ENCODE data around the gene SVIL.

The SVIL gene

DNA sequence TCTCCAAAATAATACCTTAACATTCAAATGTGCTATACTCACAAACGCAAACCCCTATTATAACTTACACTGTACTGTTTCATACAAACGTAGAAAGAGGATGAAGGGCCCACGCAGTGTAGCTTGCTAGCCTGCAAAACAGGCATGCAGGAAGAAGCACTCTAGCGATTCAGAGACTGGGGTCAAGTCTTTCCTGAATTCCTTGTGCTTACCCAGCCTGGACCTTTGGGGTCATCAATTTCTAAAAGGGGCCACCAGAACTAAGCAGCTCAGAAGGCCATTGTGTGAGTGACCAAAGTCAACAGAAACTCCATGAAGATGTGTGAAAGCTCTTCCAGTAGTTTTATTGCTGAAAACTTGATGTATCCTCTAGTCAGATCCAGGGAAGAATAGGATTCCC, 111.9 kb downstream of the SVIL start:
- no peaks in the 10 kb centered on the region for H3K27me3 ChIP-seq (ENCODE audit: insufficient read depth, low read length)
- H3K9me3 ChIP-seq (ENCODE audit: insufficient read depth, low read depth, low read length) = no peaks in the 10 kb centered on the region
- H3K18ac ChIP-seq (ENCODE audit: low read length) = no peak overlapping the region
- no peak overlapping the region for H4K12ac ChIP-seq (ENCODE audit: low read depth, low read length)
- peaks cover 31 to 36% of the 10 kb centered on the region in 2 experiments for H3K36me3 ChIP-seq (ENCODE audit: control insufficient read depth in 1 of 2, insufficient read depth in 2 of 2, low read length in 2 of 2)
- no peak overlapping the region for H3K14ac ChIP-seq (ENCODE audit: low read length)
- no peak overlapping the region for H4K91ac ChIP-seq (ENCODE audit: low read depth, low read length)
- DNase-seq = no peak
- WGBS (ENCODE audit: extremely low coverage, insufficient coverage, insufficient read length) = no CpG with 5 or more reads among the region's 4 CpGs
- no peak overlapping the region for H3K4me2 ChIP-seq (ENCODE audit: low read length)
- H3K4me1 ChIP-seq (ENCODE audit: control insufficient read depth in 1 of 2, insufficient read depth in 2 of 2, low read length in 2 of 2) = no peaks in the 10 kb centered on the region
- H2AFZ ChIP-seq (ENCODE audit: insufficient read depth, low read length, poor library complexity) = no peak overlapping the region
- H3K79me1 ChIP-seq (ENCODE audit: low read length) = no peaks in the 10 kb centered on the region
- no peak overlapping the region for H3K4ac ChIP-seq (ENCODE audit: low read depth, low read length)
- no peak overlapping the region for H3K4me3 ChIP-seq (ENCODE audit: low read depth, low read length)
- no peak overlapping the region for H3K23ac ChIP-seq (ENCODE audit: low read length)
- H2BK5ac ChIP-seq (ENCODE audit: low read depth, low read length, poor library complexity) = no peak overlapping the region
- no peaks in the 10 kb centered on the region for H3K79me2 ChIP-seq (ENCODE audit: control insufficient read depth, insufficient read depth, low read length, poor library complexity)
- no peak overlapping the region for H4K8ac ChIP-seq (ENCODE audit: low read depth, low read length)
- no peak overlapping the region for H3K27ac ChIP-seq (ENCODE audit: low read depth, low read length)
- H2BK12ac ChIP-seq (ENCODE audit: low read length) = no peak overlapping the region
- no peak overlapping the region for H2BK120ac ChIP-seq (ENCODE audit: insufficient read depth, low read length, poor library complexity)
- no peak overlapping the region for H2AK5ac ChIP-seq (ENCODE audit: low read length)
- H3K9ac ChIP-seq (ENCODE audit: low read length) = no peak overlapping the region

DNA sequence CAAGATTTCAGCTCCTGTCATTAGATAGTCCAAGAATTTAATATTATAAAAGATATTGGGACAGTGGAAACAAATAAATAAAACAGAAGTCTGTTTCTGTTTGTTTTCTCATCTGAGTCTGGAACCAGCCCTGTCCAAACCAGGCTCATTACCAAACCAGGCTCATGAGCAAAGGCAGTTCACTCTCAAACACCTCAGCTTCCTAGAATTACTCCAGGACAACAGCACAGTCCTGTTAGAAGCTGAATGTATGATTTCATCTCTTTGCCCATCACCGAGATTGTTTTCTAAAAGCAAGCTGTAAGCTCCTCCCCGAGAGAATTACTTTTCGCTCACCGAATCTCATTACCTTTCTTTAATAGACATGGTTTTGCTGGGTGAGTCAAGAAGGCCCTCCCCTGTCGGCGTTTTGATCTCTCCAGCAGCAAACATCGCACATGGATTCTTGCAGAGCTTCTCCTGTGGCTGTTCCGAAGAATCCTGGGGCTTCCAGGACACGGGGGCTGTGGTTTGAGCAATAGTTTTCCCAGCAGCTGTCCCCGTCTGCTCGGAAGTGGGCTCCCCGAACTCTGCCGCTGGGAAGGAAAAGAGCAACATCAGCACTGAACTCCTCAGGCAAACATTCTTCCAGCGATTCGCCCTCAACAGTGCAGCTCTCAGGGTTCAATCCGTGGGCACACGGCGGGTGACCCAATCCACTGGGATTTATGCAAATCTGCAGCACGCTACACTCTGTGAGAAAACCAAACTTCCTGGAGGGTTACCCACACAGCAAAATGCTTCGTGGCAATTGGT, 112.5 kb downstream of the SVIL start:
- Histone ChIP-seq H3K9ac (ENCODE audit: low read length) (no peak overlapping the region), H2BK120ac (ENCODE audit: insufficient read depth, low read length, poor library complexity) (no peak overlapping the region), H3K4me3 (ENCODE audit: low read depth, low read length) (no peak overlapping the region), H3K4ac (ENCODE audit: low read depth, low read length) (no peak overlapping the region), H3K4me2 (ENCODE audit: low read length) (no peak overlapping the region), H4K12ac (ENCODE audit: low read depth, low read length) (no peak overlapping the region), H2AFZ (ENCODE audit: insufficient read depth, low read length, poor library complexity) (no peak overlapping the region), H3K27ac (ENCODE audit: low read depth, low read length) (no peak overlapping the region), H3K23ac (ENCODE audit: low read length) (no peak overlapping the region), H3K18ac (ENCODE audit: low read length) (no peak overlapping the region), H4K91ac (ENCODE audit: low read depth, low read length) (no peak overlapping the region), H3K4me1 (ENCODE audit: control insufficient read depth in 1 of 2, insufficient read depth in 2 of 2, low read length in 2 of 2) (no peaks in the 10 kb centered on the region), H2AK5ac (ENCODE audit: low read length) (no peak overlapping the region), H4K8ac (ENCODE audit: low read depth, low read length) (no peak overlapping the region), H3K79me2 (ENCODE audit: control insufficient read depth, insufficient read depth, low read length, poor library complexity) (no peaks in the 10 kb centered on the region), H3K14ac (ENCODE audit: low read length) (no peak overlapping the region), H3K79me1 (ENCODE audit: low read length) (no peaks in the 10 kb centered on the region), H2BK5ac (ENCODE audit: low read depth, low read length, poor library complexity) (no peak overlapping the region), H3K36me3 (ENCODE audit: control insufficient read depth in 1 of 2, insufficient read depth in 2 of 2, low read length in 2 of 2) (peaks cover 31 to 36% of the 10 kb centered on the region in 2 experiments), H3K9me3 (ENCODE audit: insufficient read depth, low read depth, low read length) (no peaks in the 10 kb centered on the region), H3K27me3 (ENCODE audit: insufficient read depth, low read length) (no peaks in the 10 kb centered on the region), H2BK12ac (ENCODE audit: low read length) (no peak overlapping the region)
- no peak for DNase-seq
- WGBS (ENCODE audit: extremely low coverage, insufficient coverage, insufficient read length) = no CpG with 5 or more reads among the region's 20 CpGs

DNA sequence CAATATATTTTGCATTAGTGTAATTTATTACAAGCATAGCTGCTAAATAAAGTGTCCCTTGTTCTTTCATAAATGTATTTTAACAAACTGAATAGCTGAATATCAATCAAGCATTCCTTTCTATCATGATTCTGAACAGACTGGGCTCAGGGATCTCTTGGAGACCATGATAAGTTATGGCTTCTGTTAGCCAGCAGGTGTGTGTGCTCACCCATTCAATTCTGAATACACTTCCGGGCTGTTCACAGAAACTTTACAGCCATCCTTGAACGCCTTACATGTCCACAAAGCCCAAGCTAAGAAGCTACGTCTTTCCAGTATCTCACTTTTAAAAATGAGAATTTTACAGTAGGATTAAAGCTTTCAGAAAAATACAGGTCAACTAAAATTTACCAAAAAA, 115.1 kb downstream of the SVIL start:
- no peak overlapping the region for H2AFZ ChIP-seq (ENCODE audit: insufficient read depth, low read length, poor library complexity)
- no peaks in the 10 kb centered on the region for H3K79me1 ChIP-seq (ENCODE audit: low read length)
- DNase-seq = no peak
- H3K27ac ChIP-seq (ENCODE audit: low read depth, low read length) = no peak overlapping the region
- H3K79me2 ChIP-seq (ENCODE audit: control insufficient read depth, insufficient read depth, low read length, poor library complexity) = no peaks in the 10 kb centered on the region
- H3K23ac ChIP-seq (ENCODE audit: low read length) = no peak overlapping the region
- no peak overlapping the region for H3K14ac ChIP-seq (ENCODE audit: low read length)
- peaks cover 28 to 32% of the 10 kb centered on the region in 2 experiments for H3K36me3 ChIP-seq (ENCODE audit: control insufficient read depth in 1 of 2, insufficient read depth in 2 of 2, low read length in 2 of 2)
- H3K27me3 ChIP-seq (ENCODE audit: insufficient read depth, low read length) = no peaks in the 10 kb centered on the region
- no peak overlapping the region for H2BK120ac ChIP-seq (ENCODE audit: insufficient read depth, low read length, poor library complexity)
- no peak overlapping the region for H3K9ac ChIP-seq (ENCODE audit: low read length)
- H3K4me3 ChIP-seq (ENCODE audit: low read depth, low read length) = no peak overlapping the region
- no peak overlapping the region for H3K18ac ChIP-seq (ENCODE audit: low read length)
- H3K4me2 ChIP-seq (ENCODE audit: low read length) = no peak overlapping the region
- H3K4ac ChIP-seq (ENCODE audit: low read depth, low read length) = no peak overlapping the region
- no peak overlapping the region for H4K91ac ChIP-seq (ENCODE audit: low read depth, low read length)
- H3K9me3 ChIP-seq (ENCODE audit: insufficient read depth, low read depth, low read length) = no peaks in the 10 kb centered on the region
- no peak overlapping the region for H4K8ac ChIP-seq (ENCODE audit: low read depth, low read length)
- no peak overlapping the region for H4K12ac ChIP-seq (ENCODE audit: low read depth, low read length)
- no peak overlapping the region for H2AK5ac ChIP-seq (ENCODE audit: low read length)
- H2BK12ac ChIP-seq (ENCODE audit: low read length) = no peak overlapping the region
- no peaks in the 10 kb centered on the region for H3K4me1 ChIP-seq (ENCODE audit: control insufficient read depth in 1 of 2, insufficient read depth in 2 of 2, low read length in 2 of 2)
- H2BK5ac ChIP-seq (ENCODE audit: low read depth, low read length, poor library complexity) = no peak overlapping the region
- WGBS (ENCODE audit: extremely low coverage, insufficient coverage, insufficient read length) = no CpG with 5 or more reads among the region's 3 CpGs

DNA sequence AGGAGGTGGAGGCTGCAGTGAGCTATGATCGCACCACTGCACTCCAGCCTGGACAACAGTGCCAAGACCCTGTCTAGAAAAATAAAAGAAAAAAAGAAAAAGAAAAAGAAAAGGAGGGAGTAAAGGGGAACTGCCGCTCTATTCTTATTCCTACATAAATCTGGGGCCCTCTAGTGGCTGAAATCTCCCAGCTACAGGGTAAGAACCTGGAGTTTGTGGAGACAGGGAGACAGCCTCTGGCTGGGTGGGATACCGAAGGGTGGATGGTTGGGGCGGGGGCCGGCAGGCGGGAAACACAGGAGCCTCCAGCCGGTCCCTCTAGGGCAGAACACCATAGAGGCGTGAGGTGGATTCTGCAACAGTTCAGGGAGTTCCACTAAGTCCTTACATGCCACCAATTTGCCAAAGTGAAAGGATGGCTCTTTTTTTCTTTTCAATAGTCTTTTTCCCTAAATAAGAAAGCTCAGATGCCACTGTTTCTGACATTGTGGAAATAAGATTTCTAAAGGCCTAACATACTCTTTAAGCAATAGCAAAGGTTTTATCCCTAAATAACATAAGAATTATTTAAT, 117.3 kb downstream of the SVIL start:
- Histone ChIP-seq H4K91ac (ENCODE audit: low read depth, low read length) (no peak overlapping the region), H3K79me2 (ENCODE audit: control insufficient read depth, insufficient read depth, low read length, poor library complexity) (no peaks in the 10 kb centered on the region), H3K4ac (ENCODE audit: low read depth, low read length) (no peak overlapping the region), H3K9ac (ENCODE audit: low read length) (no peak overlapping the region), H3K18ac (ENCODE audit: low read length) (no peak overlapping the region), H4K8ac (ENCODE audit: low read depth, low read length) (no peak overlapping the region), H2BK12ac (ENCODE audit: low read length) (no peak overlapping the region), H2BK5ac (ENCODE audit: low read depth, low read length, poor library complexity) (no peak overlapping the region), H3K14ac (ENCODE audit: low read length) (no peak overlapping the region), H3K23ac (ENCODE audit: low read length) (no peak overlapping the region), H3K27ac (ENCODE audit: low read depth, low read length) (no peak overlapping the region), H4K12ac (ENCODE audit: low read depth, low read length) (no peak overlapping the region), H3K4me1 (ENCODE audit: control insufficient read depth in 1 of 2, insufficient read depth in 2 of 2, low read length in 2 of 2) (peaks cover 2 to 4% of the 10 kb centered on the region in 2 experiments), H3K9me3 (ENCODE audit: insufficient read depth, low read depth, low read length) (no peaks in the 10 kb centered on the region), H2AFZ (ENCODE audit: insufficient read depth, low read length, poor library complexity) (no peak overlapping the region), H2AK5ac (ENCODE audit: low read length) (no peak overlapping the region), H2BK120ac (ENCODE audit: insufficient read depth, low read length, poor library complexity) (no peak overlapping the region), H3K4me2 (ENCODE audit: low read length) (no peak overlapping the region), H3K79me1 (ENCODE audit: low read length) (no peaks in the 10 kb centered on the region), H3K36me3 (ENCODE audit: control insufficient read depth in 1 of 2, insufficient read depth in 2 of 2, low read length in 2 of 2) (peaks cover 14 to 16% of the 10 kb centered on the region in 2 experiments), H3K27me3 (ENCODE audit: insufficient read depth, low read length) (no peaks in the 10 kb centered on the region), H3K4me3 (ENCODE audit: low read depth, low read length) (no peak overlapping the region)
- DNase-seq = peak in 1 of 2 donors; percentile 60
- no CpG with 5 or more reads among the region's 8 CpGs for WGBS (ENCODE audit: extremely low coverage, insufficient coverage, insufficient read length)

Data from trophoblast cell (in vitro differentiated cells and primary cell).